SK-N-SH treated with all-trans-retinoic acid at 6 μM for 48 hours (cell line): ENCODE data around the gene SPATA3.
"Not testable (repeated sequence)": the region's sequence is repeated elsewhere in the genome, so short reads cannot be mapped to it uniquely, and the experiment has no call there.

ENCODE experiments used
- ATAC-seq: fragments of 200-7000 bp; cut with Tn5 transposase; 3 replicates; pipeline ENCODE4 v1.9.1; 2020; ENCODE audit warnings: mild to moderate bottlenecking, moderate library complexity
- ARNTL ChIP-seq: fragments of 450-650 bp; formaldehyde crosslinking; IDR thresholded peaks from 2 replicates; pipeline ENCODE4 v1.5.0; 2020; ENCODE audit warnings: low read depth, mild to moderate bottlenecking, moderate library complexity, borderline replicate concordance
- BACH2 ChIP-seq: fragments of 250-450 bp; sonication (Bioruptor Pico); IDR thresholded peaks from 2 replicates; pipeline ENCODE4 v1.9.0; 2021; ENCODE audit warnings: mild to moderate bottlenecking, borderline replicate concordance
- CSDC2 ChIP-seq: fragments of 250-450 bp; sonication (Bioruptor Pico); IDR thresholded peaks from 2 replicates; pipeline ENCODE4 v1.5.0; 2020; ENCODE audit warnings: mild to moderate bottlenecking, moderate library complexity
- ESRRG ChIP-seq: fragments of 250-450 bp; sonication (Bioruptor Pico); IDR thresholded peaks from 2 replicates; pipeline ENCODE4 v1.6.1; 2021; ENCODE audit warnings: mild to moderate bottlenecking
- GLIS3 ChIP-seq: fragments of 250-450 bp; sonication (Bioruptor Pico); IDR thresholded peaks from 2 replicates; pipeline ENCODE4 v1.5.0; 2020; ENCODE audit warnings: mild to moderate bottlenecking, moderate library complexity
- OSR1 ChIP-seq: fragments of 250-450 bp; sonication (Bioruptor Pico); IDR thresholded peaks from 2 replicates; pipeline ENCODE4 v1.8.0; 2022; ENCODE audit warnings: moderate library complexity, mild to moderate bottlenecking, inconsistent platforms
- PPARA ChIP-seq: fragments of 250-450 bp; sonication (Bioruptor Pico); IDR thresholded peaks from 2 replicates; pipeline ENCODE4 v1.5.0; 2020; ENCODE audit warnings: mild to moderate bottlenecking, borderline replicate concordance
- RARB ChIP-seq: fragments of 250-450 bp; sonication (Bioruptor Pico); IDR thresholded peaks from 2 replicates; pipeline ENCODE4 v1.8.0; 2021; ENCODE audit warnings: mild to moderate bottlenecking, moderate library complexity
- SNAI2 ChIP-seq: fragments of 250-450 bp; sonication (Bioruptor Pico); IDR thresholded peaks from 2 replicates; pipeline ENCODE4 v1.5.0; 2020; ENCODE audit warnings: mild to moderate bottlenecking, moderate library complexity
- TCF4 ChIP-seq: fragments of 250-450 bp; sonication (Bioruptor Pico); IDR thresholded peaks from 2 replicates; pipeline ENCODE4 v1.8.0; 2021; ENCODE audit warnings: mild to moderate bottlenecking, moderate library complexity, borderline replicate concordance
- TOX ChIP-seq: fragments of 250-450 bp; sonication (Bioruptor Pico); IDR thresholded peaks from 2 replicates; pipeline ENCODE4 v1.8.0; 2021; ENCODE audit warnings: mild to moderate bottlenecking, moderate library complexity, borderline replicate concordance
- ZC3H10 ChIP-seq: fragments of 250-450 bp; sonication (Bioruptor Pico); IDR thresholded peaks from 2 replicates; pipeline ENCODE4 v1.5.1; 2021; ENCODE audit warnings: mild to moderate bottlenecking, moderate library complexity
- ZFP3 ChIP-seq: fragments of 250-450 bp; sonication (Bioruptor Pico); IDR thresholded peaks from 2 replicates; pipeline ENCODE4 v1.5.0; 2020; ENCODE audit warnings: mild to moderate bottlenecking, moderate library complexity
- ZFP30 ChIP-seq: fragments of 450-650 bp; formaldehyde crosslinking; IDR thresholded peaks from 2 replicates; pipeline ENCODE4 v1.5.0; 2022; ENCODE audit warnings: mild to moderate bottlenecking, moderate library complexity
- ZNF565 ChIP-seq: fragments of 450-650 bp; formaldehyde crosslinking; conservative IDR thresholded peaks from 2 replicates; pipeline ENCODE4 v1.5.0; 2020; ENCODE audit warnings: low read depth, mild to moderate bottlenecking, moderate library complexity
- ZNF70 ChIP-seq: fragments of 450-650 bp; formaldehyde crosslinking; IDR thresholded peaks from 2 replicates; pipeline ENCODE4 v1.5.0; 2020; ENCODE audit warnings: mild to moderate bottlenecking, moderate library complexity
- ZNF8 ChIP-seq: fragments of 450-650 bp; formaldehyde crosslinking; IDR thresholded peaks from 2 replicates; pipeline ENCODE4 v1.5.0; 2020; ENCODE audit warnings: mild to moderate bottlenecking, moderate library complexity
- TF ChIP-seq, protein P1 (sequence below): fragments of 250-450 bp; sonication (Bioruptor Pico); IDR thresholded peaks from 2 replicates; pipeline ENCODE4 v1.8.0; 2020; ENCODE audit warnings: mild to moderate bottlenecking, moderate library complexity, borderline replicate concordance
- TF ChIP-seq, protein P2 (sequence below): fragments of 250-450 bp; sonication (Bioruptor Pico); IDR thresholded peaks from 2 replicates; pipeline ENCODE4 v1.5.0; 2020; ENCODE audit warnings: mild to moderate bottlenecking, moderate library complexity
- TF ChIP-seq, protein P3 (sequence below): fragments of 250-450 bp; sonication (Bioruptor Pico); IDR thresholded peaks from 2 replicates; pipeline ENCODE4 v1.5.1; 2021; ENCODE audit warnings: mild to moderate bottlenecking, moderate library complexity
- TF ChIP-seq, protein P4 (sequence below): fragments of 250-450 bp; sonication (Bioruptor Pico); IDR thresholded peaks from 2 replicates; pipeline ENCODE4 v1.5.1; 2020; ENCODE audit warnings: low read depth, mild to moderate bottlenecking, moderate library complexity

The SPATA3 gene

DNA sequence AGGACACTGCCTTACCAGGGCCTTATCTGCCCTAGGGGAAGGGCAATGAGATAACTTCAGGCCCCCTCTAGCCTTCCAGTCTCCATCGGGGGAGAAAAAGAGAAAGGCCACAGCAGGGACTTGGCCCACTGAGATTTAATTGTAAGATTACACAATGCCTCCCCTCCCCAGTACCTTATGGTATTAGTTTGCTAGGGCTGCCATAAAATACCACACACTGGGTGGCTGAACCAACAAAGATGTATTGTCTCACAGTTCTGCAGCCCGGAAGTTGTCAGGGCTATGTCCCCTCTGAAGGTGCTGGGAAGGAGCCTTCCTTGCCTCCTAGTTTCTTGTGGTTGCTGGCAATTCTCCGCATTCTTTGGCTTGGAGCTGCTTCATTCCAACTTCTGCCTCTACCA lies 34.8 kb upstream of the SPATA3 start:
- TF ChIP-seq, protein P1, sequence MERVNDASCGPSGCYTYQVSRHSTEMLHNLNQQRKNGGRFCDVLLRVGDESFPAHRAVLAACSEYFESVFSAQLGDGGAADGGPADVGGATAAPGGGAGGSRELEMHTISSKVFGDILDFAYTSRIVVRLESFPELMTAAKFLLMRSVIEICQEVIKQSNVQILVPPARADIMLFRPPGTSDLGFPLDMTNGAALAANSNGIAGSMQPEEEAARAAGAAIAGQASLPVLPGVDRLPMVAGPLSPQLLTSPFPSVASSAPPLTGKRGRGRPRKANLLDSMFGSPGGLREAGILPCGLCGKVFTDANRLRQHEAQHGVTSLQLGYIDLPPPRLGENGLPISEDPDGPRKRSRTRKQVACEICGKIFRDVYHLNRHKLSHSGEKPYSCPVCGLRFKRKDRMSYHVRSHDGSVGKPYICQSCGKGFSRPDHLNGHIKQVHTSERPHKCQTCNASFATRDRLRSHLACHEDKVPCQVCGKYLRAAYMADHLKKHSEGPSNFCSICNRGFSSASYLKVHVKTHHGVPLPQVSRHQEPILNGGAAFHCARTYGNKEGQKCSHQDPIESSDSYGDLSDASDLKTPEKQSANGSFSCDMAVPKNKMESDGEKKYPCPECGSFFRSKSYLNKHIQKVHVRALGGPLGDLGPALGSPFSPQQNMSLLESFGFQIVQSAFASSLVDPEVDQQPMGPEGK (CRISPR knock-in tag), result no peak
- TF ChIP-seq, protein P2, sequence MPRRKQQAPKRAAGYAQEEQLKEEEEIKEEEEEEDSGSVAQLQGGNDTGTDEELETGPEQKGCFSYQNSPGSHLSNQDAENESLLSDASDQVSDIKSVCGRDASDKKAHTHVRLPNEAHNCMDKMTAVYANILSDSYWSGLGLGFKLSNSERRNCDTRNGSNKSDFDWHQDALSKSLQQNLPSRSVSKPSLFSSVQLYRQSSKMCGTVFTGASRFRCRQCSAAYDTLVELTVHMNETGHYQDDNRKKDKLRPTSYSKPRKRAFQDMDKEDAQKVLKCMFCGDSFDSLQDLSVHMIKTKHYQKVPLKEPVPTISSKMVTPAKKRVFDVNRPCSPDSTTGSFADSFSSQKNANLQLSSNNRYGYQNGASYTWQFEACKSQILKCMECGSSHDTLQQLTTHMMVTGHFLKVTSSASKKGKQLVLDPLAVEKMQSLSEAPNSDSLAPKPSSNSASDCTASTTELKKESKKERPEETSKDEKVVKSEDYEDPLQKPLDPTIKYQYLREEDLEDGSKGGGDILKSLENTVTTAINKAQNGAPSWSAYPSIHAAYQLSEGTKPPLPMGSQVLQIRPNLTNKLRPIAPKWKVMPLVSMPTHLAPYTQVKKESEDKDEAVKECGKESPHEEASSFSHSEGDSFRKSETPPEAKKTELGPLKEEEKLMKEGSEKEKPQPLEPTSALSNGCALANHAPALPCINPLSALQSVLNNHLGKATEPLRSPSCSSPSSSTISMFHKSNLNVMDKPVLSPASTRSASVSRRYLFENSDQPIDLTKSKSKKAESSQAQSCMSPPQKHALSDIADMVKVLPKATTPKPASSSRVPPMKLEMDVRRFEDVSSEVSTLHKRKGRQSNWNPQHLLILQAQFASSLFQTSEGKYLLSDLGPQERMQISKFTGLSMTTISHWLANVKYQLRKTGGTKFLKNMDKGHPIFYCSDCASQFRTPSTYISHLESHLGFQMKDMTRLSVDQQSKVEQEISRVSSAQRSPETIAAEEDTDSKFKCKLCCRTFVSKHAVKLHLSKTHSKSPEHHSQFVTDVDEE, result no peak
- no peak for TF ChIP-seq OSR1
- TF ChIP-seq, protein P3, sequence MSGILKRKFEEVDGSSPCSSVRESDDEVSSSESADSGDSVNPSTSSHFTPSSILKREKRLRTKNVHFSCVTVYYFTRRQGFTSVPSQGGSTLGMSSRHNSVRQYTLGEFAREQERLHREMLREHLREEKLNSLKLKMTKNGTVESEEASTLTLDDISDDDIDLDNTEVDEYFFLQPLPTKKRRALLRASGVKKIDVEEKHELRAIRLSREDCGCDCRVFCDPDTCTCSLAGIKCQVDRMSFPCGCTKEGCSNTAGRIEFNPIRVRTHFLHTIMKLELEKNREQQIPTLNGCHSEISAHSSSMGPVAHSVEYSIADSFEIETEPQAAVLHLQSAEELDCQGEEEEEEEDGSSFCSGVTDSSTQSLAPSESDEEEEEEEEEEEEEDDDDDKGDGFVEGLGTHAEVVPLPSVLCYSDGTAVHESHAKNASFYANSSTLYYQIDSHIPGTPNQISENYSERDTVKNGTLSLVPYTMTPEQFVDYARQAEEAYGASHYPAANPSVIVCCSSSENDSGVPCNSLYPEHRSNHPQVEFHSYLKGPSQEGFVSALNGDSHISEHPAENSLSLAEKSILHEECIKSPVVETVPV (CRISPR knock-in tag), result no peak
- TF ChIP-seq ZFP30 (CRISPR knock-in tag), result no peak
- no peak for TF ChIP-seq ARNTL (CRISPR knock-in tag)
- no peak for TF ChIP-seq PPARA (CRISPR knock-in tag)
- no peak for TF ChIP-seq CSDC2 (CRISPR knock-in tag)
- TF ChIP-seq ZNF70 (CRISPR knock-in tag), result no peak
- TF ChIP-seq SNAI2 (CRISPR knock-in tag), result no peak
- no peak for TF ChIP-seq ZNF565 (CRISPR knock-in tag)
- TF ChIP-seq ZNF8 (CRISPR knock-in tag), result no peak
- no peak for TF ChIP-seq ZFP3
- no peak for TF ChIP-seq ZC3H10 (CRISPR knock-in tag)
- TF ChIP-seq GLIS3 (CRISPR knock-in tag), result no peak
- no peak for TF ChIP-seq ESRRG
- no peak for ATAC-seq

DNA sequence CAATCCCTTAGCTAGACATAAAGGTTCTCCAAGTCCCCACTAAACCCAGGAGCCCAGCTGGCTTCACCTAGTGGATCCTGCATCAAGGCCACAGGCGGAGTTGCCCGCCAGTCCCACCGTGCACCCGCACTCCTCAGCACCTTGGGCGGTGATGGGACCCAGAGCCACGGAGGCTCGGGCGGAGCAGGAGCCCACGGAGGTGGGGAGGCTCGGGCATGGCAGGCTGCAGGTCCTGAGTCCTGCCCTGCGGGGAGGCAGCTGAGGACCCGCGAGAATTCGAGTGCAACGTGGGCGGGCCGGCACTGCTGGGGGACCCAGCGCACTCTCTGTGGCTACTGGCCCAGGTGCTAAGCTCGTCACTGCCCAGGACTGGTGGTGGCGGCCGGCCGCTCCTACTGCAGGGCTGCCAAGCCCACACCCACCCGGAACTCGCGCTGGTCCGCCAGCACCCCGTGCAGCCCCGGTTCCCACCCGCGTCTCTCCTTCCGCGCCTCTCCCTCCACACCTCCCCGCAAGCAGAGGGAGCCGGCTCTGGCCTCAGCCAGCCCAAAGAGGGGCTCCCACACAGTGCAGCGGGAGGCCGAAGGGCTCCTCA lies 31.7 kb upstream of the SPATA3 start:
- no peak for ATAC-seq
- TF ChIP-seq ZNF8 (CRISPR knock-in tag), result no peak

DNA sequence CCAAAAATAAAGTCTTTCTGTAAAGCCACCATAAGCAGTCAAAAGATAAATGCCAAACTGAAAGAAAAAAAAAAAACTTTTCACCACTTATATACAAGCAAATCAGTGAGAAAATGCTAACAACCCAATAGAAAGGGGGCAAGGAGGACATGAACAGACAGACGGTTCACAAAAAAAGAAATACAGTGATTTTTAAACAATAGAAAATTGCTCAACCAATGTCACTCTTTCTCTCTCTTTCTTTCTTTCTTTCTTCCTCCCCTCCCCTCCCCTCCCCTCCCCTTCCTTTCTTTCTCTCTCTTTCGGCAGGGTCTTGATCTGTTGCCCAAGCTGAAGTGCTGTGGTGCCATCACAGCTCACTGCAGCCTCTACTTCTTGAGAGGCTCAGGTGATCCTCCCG lies 28.8 kb upstream of the SPATA3 start:
- no peak for ATAC-seq
- no peak for TF ChIP-seq ZNF70 (CRISPR knock-in tag)
- TF ChIP-seq ZNF8 (CRISPR knock-in tag), result no peak
- TF ChIP-seq RARB (CRISPR knock-in tag), result no peak
- TF ChIP-seq, protein P3 (CRISPR knock-in tag), result no peak
- TF ChIP-seq, protein P2, result no peak
- TF ChIP-seq TCF4 (CRISPR knock-in tag), result no peak
- no peak for TF ChIP-seq PPARA (CRISPR knock-in tag)
- TF ChIP-seq, protein P4, sequence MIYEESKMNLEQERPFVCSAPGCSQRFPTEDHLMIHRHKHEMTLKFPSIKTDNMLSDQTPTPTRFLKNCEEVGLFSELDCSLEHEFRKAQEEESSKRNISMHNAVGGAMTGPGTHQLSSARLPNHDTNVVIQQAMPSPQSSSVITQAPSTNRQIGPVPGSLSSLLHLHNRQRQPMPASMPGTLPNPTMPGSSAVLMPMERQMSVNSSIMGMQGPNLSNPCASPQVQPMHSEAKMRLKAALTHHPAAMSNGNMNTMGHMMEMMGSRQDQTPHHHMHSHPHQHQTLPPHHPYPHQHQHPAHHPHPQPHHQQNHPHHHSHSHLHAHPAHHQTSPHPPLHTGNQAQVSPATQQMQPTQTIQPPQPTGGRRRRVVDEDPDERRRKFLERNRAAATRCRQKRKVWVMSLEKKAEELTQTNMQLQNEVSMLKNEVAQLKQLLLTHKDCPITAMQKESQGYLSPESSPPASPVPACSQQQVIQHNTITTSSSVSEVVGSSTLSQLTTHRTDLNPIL (CRISPR knock-in tag), result no peak
- no peak for TF ChIP-seq ZC3H10 (CRISPR knock-in tag)
- TF ChIP-seq, protein P1 (CRISPR knock-in tag), result no peak
- no peak for TF ChIP-seq BACH2 (CRISPR knock-in tag)
- TF ChIP-seq TOX, result no peak
- TF ChIP-seq ZFP3, result no peak
- TF ChIP-seq CSDC2 (CRISPR knock-in tag), result no peak
- TF ChIP-seq ESRRG, result no peak

DNA sequence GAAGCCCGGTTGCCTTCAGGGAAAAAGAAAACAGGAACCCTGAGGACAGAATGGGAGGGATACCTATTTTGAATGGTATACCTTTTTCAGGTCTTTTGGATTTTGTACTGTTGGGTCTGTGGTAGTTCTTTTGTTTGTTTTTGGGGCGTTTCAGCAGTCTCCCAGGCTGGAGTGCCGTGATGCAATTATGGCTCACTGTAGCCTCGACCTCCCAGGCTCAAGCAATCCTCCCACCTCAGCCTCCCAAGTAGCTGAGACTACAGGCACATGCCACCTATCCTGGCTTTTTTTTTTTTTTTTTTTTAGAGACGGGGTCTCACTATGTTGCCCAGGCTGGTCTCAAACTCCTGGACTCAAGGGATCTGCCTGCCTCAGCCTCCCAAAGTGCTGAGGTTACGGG lies 27.6 kb upstream of the SPATA3 start:
- ATAC-seq, result not testable (repeated sequence)
